MCF 10A (cell line): Measurements from ENCODE around the gene TOP1. TPM values are rescaled to one million over a fixed set of nuclear protein-coding genes. Genes with fewer than 3 reads are reported as not detected.

Experiments
- BruUV-seq: library from RNA; stranded (reverse); fragments of 400-500 nt; replicated peaks from 2 replicates; lab custom pipeline; 2021; lab: Mats Ljungman, UMichigan
- CTCF ChIA-PET: fragments of 300-600 bp; sonication (Branson Sonifier 250); formaldehyde crosslinking; extraction: SDS; loops from one replicate; lab custom pipeline; 2021; ENCODE audit warnings: antibody characterized with exemption, inconsistent platforms; lab: Yijun Ruan, JAX
- POLR2A ChIA-PET: fragments of 300-600, 350-650 bp; sonication (Branson Sonifier 250); formaldehyde crosslinking; extraction: SDS; loops from one replicate; lab custom pipeline; 2020; ENCODE audit warnings: antibody characterized with exemption, inconsistent platforms; lab: Yijun Ruan, JAX
- DNase-seq: peaks from one replicate; pipeline ENCODE4 v3.0.0-alpha.2; 2018; ENCODE audit not compliant: unreplicated experiment
- H3K27ac Mint-ChIP-seq: one replicate; pipeline ENCODE4 v1.8.0; 2022; ENCODE audit warnings: mild to moderate bottlenecking, low read depth, mixed read lengths; ENCODE audit not compliant: unreplicated experiment
- H3K27me3 Mint-ChIP-seq: one replicate; pipeline ENCODE4 v1.8.0; 2022; ENCODE audit warnings: mixed read lengths; ENCODE audit not compliant: insufficient read depth, unreplicated experiment
- H3K36me3 Mint-ChIP-seq: one replicate; pipeline ENCODE4 v1.8.0; 2022; ENCODE audit warnings: mild to moderate bottlenecking, moderate library complexity, mixed read lengths; ENCODE audit not compliant: insufficient read depth, unreplicated experiment
- H3K4me1 Mint-ChIP-seq: one replicate; pipeline ENCODE4 v1.8.0; 2022; ENCODE audit warnings: mixed read lengths; ENCODE audit not compliant: insufficient read depth, unreplicated experiment
- H3K4me3 Mint-ChIP-seq: one replicate; pipeline ENCODE4 v1.8.0; 2022; ENCODE audit warnings: mild to moderate bottlenecking, moderate library complexity, mixed read lengths; ENCODE audit not compliant: unreplicated experiment
- H3K9me3 Mint-ChIP-seq: one replicate; pipeline ENCODE4 v1.8.0; 2022; ENCODE audit warnings: mixed read lengths; ENCODE audit not compliant: unreplicated experiment
- intact Hi-C: fragments of 100-400 bp; cut with micrococcal nuclease; formaldehyde crosslinking; loops from 2 replicates; pipeline ENCODE4 v1.14.1; 2022
- total RNA-seq: library from RNA; stranded (reverse); gene quantifications from 2 replicates; pipeline ENCODE4 v1.2.3, GENCODE V29; 2022
- TF ChIP-seq, protein P1 (sequence below): fragments of 200-600 bp; IDR thresholded peaks from one replicate; pipeline ENCODE4 v1.8.0; 2022; ENCODE audit warnings: antibody characterized with exemption, mild to moderate bottlenecking; ENCODE audit not compliant: unreplicated experiment

Gene TOP1
- total RNA-seq, 1 experiment from 2014 or later, result 174 TPM

DNA sequence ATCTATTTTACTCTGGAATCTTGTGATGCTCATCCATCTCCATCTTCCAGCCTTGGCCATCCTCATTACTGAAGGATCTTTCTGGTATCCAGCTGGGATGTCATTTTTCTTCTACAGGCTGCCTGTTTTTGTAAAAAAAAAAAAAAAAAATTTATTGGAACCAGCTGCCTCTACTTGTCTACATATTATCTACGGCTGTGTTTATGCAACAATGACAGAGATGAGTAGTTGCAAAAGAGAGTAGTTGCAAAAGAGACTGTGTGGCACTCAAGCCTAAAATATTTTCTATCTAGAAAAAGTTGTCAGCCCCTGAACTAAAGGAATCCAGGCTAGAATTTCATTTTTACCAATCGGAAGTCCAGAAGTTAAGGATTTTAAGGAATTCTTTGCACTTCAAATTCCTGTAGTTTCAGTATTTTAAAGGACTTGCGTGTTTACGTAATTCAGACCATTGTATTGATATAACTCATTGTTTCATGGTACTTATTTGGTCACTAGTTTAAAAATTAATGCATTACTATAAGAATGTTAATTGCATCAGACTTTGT is 70.2 kb downstream of the TOP1 start:
- Mint-ChIP-seq H3K9me3 (no peaks in the 10 kb centered on the region), H3K4me3 (no peak overlapping the region), H3K27me3 (no peaks in the 10 kb centered on the region), H3K36me3 (peaks cover 99% of the 10 kb centered on the region), H3K4me1 (peaks cover 6% of the 10 kb centered on the region), H3K27ac (no peak overlapping the region)
- TF ChIP-seq, protein P1, sequence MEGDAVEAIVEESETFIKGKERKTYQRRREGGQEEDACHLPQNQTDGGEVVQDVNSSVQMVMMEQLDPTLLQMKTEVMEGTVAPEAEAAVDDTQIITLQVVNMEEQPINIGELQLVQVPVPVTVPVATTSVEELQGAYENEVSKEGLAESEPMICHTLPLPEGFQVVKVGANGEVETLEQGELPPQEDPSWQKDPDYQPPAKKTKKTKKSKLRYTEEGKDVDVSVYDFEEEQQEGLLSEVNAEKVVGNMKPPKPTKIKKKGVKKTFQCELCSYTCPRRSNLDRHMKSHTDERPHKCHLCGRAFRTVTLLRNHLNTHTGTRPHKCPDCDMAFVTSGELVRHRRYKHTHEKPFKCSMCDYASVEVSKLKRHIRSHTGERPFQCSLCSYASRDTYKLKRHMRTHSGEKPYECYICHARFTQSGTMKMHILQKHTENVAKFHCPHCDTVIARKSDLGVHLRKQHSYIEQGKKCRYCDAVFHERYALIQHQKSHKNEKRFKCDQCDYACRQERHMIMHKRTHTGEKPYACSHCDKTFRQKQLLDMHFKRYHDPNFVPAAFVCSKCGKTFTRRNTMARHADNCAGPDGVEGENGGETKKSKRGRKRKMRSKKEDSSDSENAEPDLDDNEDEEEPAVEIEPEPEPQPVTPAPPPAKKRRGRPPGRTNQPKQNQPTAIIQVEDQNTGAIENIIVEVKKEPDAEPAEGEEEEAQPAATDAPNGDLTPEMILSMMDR, result no peak
- intact Hi-C loops, result no loop called here
- no TSS peak for BruUV-seq
- ChIA-PET CTCF (interaction anchor here (0.6 to 18.0 kb wide), 12 partner anchors 8 to 1604 kb away, joined by 3 to 616 read pairs (median 3); partner anchors contain the start of gene LPIN3), POLR2A (interaction anchor here (0.9 to 1.5 kb wide), 5 partner anchors 8 to 113 kb away, joined by 3 to 6 read pairs (median 3); no protein-coding TSS in a partner anchor)
- peak; percentile 13 for DNase-seq

DNA sequence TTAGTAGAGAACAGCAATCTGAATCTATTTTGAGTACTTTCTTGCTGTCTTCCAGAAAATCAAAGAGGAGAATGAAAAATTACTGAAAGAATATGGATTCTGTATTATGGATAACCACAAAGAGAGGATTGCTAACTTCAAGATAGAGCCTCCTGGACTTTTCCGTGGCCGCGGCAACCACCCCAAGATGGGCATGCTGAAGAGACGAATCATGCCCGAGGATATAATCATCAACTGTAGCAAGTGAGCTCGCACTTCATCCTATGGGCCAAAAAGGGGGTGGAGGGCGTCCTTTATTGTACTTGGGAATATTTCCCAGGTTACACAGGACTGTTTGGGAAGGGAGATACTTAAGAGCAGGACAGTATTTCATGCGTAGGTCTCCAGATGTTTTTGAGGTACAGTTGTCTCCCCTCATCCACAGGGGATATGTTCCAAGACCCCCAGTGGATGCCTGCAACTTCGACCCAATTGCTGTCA is 71.4 kb downstream of the TOP1 start:
- ChIA-PET CTCF (interaction anchor here (0.6 to 18.0 kb wide), 5 partner anchors 113 to 848 kb away, joined by 3 to 616 read pairs (median 8); no protein-coding TSS in a partner anchor), POLR2A (interaction anchor here (0.6 to 1.5 kb wide), 3 partner anchors 10 to 115 kb away, joined by 3 read pairs; no protein-coding TSS in a partner anchor)
- intact Hi-C loops, result no loop called here
- BruUV-seq, result no TSS peak
- DNase-seq, result no peak
- Mint-ChIP-seq H3K9me3 (no peaks in the 10 kb centered on the region), H3K27ac (peak overlapping the region; percentile 35), H3K4me1 (peaks cover 6% of the 10 kb centered on the region), H3K4me3 (no peak overlapping the region), H3K36me3 (peaks cover 98% of the 10 kb centered on the region), H3K27me3 (no peaks in the 10 kb centered on the region)
- TF ChIP-seq, protein P1, result no peak

DNA sequence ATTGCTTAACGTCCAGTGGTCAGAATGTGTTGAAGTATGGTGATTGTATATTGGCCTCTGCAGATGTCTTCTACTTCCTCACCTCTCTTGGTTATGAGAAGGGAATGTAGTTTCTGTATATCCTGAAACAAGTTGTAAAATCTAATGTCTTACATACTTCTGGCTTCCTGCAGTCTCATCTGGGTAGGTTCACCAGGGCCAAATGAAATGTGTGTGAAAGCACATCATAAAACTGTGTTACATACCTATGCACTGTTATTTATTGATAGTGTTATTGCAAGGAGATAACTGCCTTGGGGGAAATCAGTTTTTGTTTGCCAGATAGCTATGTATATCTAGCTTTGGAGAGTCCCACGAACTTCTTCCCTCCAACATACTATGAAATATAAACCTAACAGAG is 73.0 kb downstream of the TOP1 start:
- peaks cover 6% of the 10 kb centered on the region for H3K4me1 Mint-ChIP-seq
- H3K36me3 Mint-ChIP-seq, result peaks cover 93% of the 10 kb centered on the region
- ChIA-PET POLR2A (interaction anchor here (0.7 kb wide), 1 partner anchor 26 kb away, joined by 3 read pairs; no protein-coding TSS in a partner anchor), CTCF (interaction anchor here (2.5 to 18.0 kb wide), 2 partner anchors 115 to 133 kb away, joined by 8 to 616 read pairs; no protein-coding TSS in a partner anchor)
- no peak overlapping the region for H3K27ac Mint-ChIP-seq
- H3K27me3 Mint-ChIP-seq, result no peaks in the 10 kb centered on the region
- H3K9me3 Mint-ChIP-seq, result no peaks in the 10 kb centered on the region
- intact Hi-C loops, result no loop called here
- H3K4me3 Mint-ChIP-seq, result no peak overlapping the region
- DNase-seq, result no peak
- no TSS peak for BruUV-seq
- TF ChIP-seq, protein P1, result no peak

DNA sequence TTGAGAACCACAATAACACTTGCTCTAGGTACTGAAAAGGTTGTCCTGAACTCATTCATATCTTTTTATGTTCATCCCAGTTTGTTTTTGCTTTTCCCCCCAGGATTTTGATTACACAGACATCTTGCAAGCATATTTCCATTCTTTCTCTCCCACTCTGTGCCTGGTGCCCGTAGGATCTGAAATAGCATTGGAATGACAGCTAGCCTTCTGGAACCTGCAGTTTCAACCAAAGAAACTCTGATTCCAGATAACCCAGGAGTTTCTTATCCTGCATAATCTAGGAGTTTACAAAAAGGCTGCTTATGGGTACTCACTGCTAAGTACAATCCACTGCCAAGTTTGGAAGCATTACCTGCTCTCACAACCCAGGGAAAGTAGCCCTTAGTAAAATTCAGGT is 79.9 kb downstream of the TOP1 start:
- Mint-ChIP-seq H3K4me1 (peaks cover 5% of the 10 kb centered on the region), H3K36me3 (peaks cover 84% of the 10 kb centered on the region), H3K4me3 (no peak overlapping the region), H3K9me3 (no peaks in the 10 kb centered on the region), H3K27me3 (no peaks in the 10 kb centered on the region), H3K27ac (no peak overlapping the region)
- TF ChIP-seq, protein P1, result no peak
- no peak for DNase-seq
- no TSS peak for BruUV-seq
- intact Hi-C loops, result no loop called here
- CTCF ChIA-PET, result interaction anchor here (0.6 to 4.8 kb wide), 7 partner anchors 10 to 231 kb away, joined by 3 to 26 read pairs (median 3); no protein-coding TSS in a partner anchor
- POLR2A ChIA-PET, result interaction anchor here (0.7 to 1.0 kb wide), 3 partner anchors 10 to 1909 kb away, joined by 3 read pairs; no protein-coding TSS in a partner anchor
